Measurements from ENCODE around the gene LRRC4.

LRRC4 gene

GRCh38 chr7:128008744-128009143 lies 22.5 kb downstream of the LRRC4 start:
- in situ Hi-C loops (cut with HindIII; ENCODE audit: low sequenced_read_pairs): no loop called here

- in situ Hi-C loops (cut with HindIII; ENCODE audit: low sequenced_read_pairs): no loop called here
Observed at GRCh38 chr7:128008141-128008540, 23.1 kb downstream of the LRRC4 start.

GRCh38 chr7:128007303-128007680 lies 23.9 kb downstream of the LRRC4 start:
- in situ Hi-C loops (cut with HindIII; ENCODE audit: low sequenced_read_pairs): no loop called here

- in situ Hi-C loops (cut with HindIII; ENCODE audit: low sequenced_read_pairs): no loop called here
Observed at GRCh38 chr7:128006550-128007302, 24.5 kb downstream of the LRRC4 start.

- in situ Hi-C loops (cut with HindIII; ENCODE audit: low sequenced_read_pairs): no loop called here
Observed at GRCh38 chr7:128005759-128006159, 25.5 kb downstream of the LRRC4 start.

DNA sequence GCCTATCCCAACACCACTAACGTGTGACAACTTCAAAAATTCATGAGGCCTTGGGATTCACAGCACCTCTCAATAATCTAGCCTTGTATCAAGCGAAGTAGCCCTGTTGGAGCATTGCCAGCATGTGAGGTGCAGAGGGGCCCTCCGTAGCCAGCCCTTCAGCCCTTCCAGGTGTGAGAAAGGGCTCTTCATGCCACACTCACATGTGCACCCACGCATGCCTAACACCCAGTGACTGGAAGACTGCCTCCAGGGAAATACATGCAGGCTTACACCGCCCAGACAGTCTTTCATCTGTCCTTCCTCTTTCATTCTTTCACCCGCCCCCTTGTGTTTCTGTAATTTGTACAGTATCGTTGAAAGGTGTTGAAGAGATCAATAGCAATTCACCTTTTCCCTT lies 26.1 kb downstream of the LRRC4 start:
- in situ Hi-C loops (cut with HindIII; ENCODE audit: low sequenced_read_pairs): no loop called here

GRCh38 chr7:128004623-128005022 lies 26.6 kb downstream of the LRRC4 start:
- in situ Hi-C loops (cut with HindIII; ENCODE audit: low sequenced_read_pairs): no loop called here

- in situ Hi-C loops (cut with HindIII; ENCODE audit: low sequenced_read_pairs): no loop called here
Observed at GRCh38 chr7:128003787-128004186, 27.4 kb downstream of the LRRC4 start.

- in situ Hi-C loops (cut with HindIII; ENCODE audit: low sequenced_read_pairs): no loop called here
Observed at GRCh38 chr7:128003167-128003566, 28.1 kb downstream of the LRRC4 start.

- in situ Hi-C loops (cut with HindIII; ENCODE audit: low sequenced_read_pairs): no loop called here
Observed at GRCh38 chr7:128000854-128001265, 30.4 kb downstream of the LRRC4 start.

DNA sequence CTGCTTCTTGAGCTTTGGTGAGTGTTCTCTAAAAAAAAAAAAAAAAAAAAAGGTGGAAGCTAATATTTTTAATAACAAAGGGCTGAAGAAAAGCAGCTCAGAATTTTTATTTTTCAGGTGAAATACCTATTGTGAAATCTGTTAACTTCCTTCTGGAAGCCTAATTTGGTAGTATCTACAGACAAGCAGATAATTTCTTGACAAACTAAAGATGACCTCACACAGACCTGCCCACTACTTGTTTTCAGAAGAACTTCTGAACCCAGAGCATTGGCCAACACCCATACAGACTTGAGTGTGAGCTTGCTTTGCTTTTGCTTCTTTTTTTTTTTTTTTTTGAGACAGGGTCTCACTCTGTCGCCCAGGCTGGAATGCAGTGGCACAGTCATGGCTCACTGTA lies 31.2 kb downstream of the LRRC4 start:
- in situ Hi-C loops (cut with HindIII; ENCODE audit: low sequenced_read_pairs): no loop called here

DNA sequence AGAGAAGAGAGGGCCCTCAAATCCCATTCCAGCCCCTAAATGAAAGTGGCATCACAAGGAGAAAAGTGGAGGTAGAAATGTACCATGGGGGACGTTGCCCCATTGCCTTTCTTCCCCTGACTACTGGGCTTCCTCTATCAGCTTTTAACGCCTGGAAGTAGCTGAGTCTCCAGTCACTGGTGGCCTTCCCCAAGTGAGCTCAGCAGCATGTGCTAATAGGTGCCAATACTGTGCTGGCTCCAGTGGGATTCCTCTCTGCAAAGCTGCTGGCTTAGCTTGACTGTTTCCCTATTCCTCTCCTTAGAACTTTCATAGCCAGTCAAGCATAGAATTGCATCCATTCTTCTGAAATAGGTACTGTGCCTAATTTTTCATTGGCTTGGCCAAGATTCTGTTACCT lies 32.6 kb downstream of the LRRC4 start:
- in situ Hi-C loops (cut with HindIII; ENCODE audit: low sequenced_read_pairs): no loop called here

- in situ Hi-C loops (cut with HindIII; ENCODE audit: low sequenced_read_pairs): no loop called here
Observed at GRCh38 chr7:127997226-127997922, 33.9 kb downstream of the LRRC4 start.

- in situ Hi-C loops (cut with HindIII; ENCODE audit: low sequenced_read_pairs): no loop called here
Observed at GRCh38 chr7:127996253-127997071, 34.8 kb downstream of the LRRC4 start.

DNA sequence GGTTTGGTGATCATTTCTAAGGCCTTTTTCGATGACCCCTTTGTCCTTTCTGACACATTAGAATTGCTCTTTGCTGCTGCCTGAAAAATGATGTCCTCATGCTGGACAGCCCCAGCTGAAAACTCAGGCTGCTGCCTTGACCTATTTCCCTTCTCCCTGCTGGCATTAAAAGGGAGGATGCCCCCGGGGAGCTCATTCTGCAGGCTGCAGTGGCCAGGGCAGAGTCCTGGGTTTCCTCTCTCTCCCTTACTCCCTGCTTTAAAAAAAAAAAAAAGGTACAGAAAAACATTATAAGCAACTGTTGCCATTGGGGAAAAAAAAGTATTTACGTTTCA lies 35.4 kb downstream of the LRRC4 start:
- in situ Hi-C loops (cut with HindIII; ENCODE audit: low sequenced_read_pairs): no loop called here

DNA sequence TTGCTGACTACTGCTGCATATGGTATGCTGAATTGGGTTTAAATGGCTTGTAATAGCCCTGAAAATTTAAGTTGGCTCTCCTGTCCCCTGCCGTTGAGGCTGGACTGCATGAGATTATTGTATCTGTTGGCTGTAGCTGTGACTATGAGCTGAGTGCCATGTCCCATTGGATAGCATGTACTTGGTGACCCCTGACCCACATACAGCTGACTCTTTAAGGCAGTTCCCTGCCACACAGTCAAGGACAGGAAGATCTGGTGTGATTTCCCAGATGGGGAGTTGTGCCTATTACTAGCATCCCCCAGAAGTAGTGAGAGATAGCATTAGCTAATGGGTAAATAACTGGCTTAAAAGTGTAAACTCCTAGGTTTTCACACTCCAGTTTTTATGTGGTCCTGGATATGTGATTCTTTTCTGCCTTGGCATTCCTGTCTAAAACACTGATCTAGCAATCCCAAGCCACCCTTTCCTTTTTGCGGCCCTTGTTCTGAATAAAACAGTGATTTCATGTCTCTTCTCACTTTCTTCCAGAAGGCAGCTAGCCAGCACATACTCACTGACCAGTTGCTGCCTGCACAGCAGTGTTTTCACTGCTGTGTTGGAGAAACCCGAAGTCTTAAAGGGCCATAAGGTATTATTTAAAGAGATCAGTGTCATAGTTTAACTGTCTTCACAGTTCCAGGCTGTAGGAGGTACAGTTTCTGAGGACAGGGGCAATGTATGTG lies 35.9 kb downstream of the LRRC4 start:
- in situ Hi-C loops (cut with HindIII; ENCODE audit: low sequenced_read_pairs): no loop called here

DNA sequence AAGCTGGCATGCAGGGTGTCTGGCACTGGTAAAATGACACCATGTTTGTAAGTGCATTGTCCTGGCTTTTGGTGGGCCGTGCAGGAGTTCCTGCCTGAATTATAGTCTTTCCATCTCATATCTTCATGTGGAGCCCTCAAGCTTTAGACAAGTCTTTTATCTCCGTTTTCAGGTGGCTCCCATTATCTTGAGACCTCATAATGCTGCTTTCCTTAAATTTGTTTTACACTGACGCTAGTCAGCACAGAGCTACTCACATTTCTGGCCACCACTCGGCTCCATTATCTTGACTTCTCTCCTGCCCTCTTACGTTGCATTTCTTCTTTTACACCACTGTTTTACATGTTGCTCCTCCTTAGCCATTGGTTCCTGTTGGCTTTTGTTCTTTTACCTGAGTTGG lies 37.2 kb downstream of the LRRC4 start:
- in situ Hi-C loops (cut with HindIII; ENCODE audit: low sequenced_read_pairs): no loop called here

- in situ Hi-C loops (cut with HindIII; ENCODE audit: low sequenced_read_pairs): no loop called here
Observed at GRCh38 chr7:127993317-127993716, 37.9 kb downstream of the LRRC4 start.

GRCh38 chr7:127988751-127989150 lies 42.5 kb downstream of the LRRC4 start:
- in situ Hi-C loops (cut with HindIII; ENCODE audit: low sequenced_read_pairs): no loop called here

GRCh38 chr7:127986581-127987521 lies 44.4 kb downstream of the LRRC4 start:
- in situ Hi-C loops (cut with HindIII; ENCODE audit: low sequenced_read_pairs): no loop called here
